Measurements from ENCODE around the gene PTGR2. TPM values are rescaled to one million over a fixed set of nuclear protein-coding genes. Genes with fewer than 3 reads are reported as not detected.

PTGR2 gene
- total RNA-seq: 10 to 100 TPM; 11.4 to 23.2 (median 17.2) TPM
- long read RNA-seq, donor 1, partial matches to known transcripts: 0 of 5 reads
- long read RNA-seq, donor 1, other reads (novel, unspliced or antisense): 0 of 5 reads
- long read RNA-seq, donor 2, partial matches to known transcripts: 2 of 6 reads
- long read RNA-seq, donor 2, other reads (novel, unspliced or antisense): 0 of 6 reads

GRCh38 chr14:73851567-73852382 is at the start of gene PTGR2:
Gene PTGR2 (plus strand): TSS chr14:73851831. CDS start chr14:73858863, 7,032 bp downstream.
- no peak for TF ChIP-seq CTCF (IDR thresholded peaks at IDR 0.05)
- H3K4me3 ChIP-seq: peak within 1 kb of the TSS; percentile 14
- DNase-seq (peak; percentile 95 to 97 (median 96)), ATAC-seq (peak; percentile 95)
- H3K9me3 ChIP-seq: no peaks in the 10 kb centered on the region
- H3K4me1 ChIP-seq (ENCODE audit: low read depth): peaks cover 11% of the 10 kb centered on the region
- intact Hi-C loops (cut with DNase I, micrococcal nuclease): no loop called here
- no peaks in the 10 kb centered on the region for H3K36me3 ChIP-seq (ENCODE audit: low read depth)

- Histone ChIP-seq H3K4me1 (ENCODE audit: low read depth) (peaks cover 26% of the 10 kb centered on the region), H3K4me3 (no peak overlapping the region), H3K9me3 (no peaks in the 10 kb centered on the region), H3K36me3 (ENCODE audit: low read depth) (no peaks in the 10 kb centered on the region)
- peak; percentile 71 to 76 (median 73) for DNase-seq
- intact Hi-C loops (cut with DNase I, micrococcal nuclease): no loop called here
- ATAC-seq: peak; percentile 87
- TF ChIP-seq CTCF (IDR thresholded peaks at IDR 0.05): no peak
Measured at GRCh38 chr14:73802431-73803188, 49.0 kb upstream of the PTGR2 start.

GRCh38 chr14:73804636-73805035 is 47.0 kb upstream of the PTGR2 start:
- Histone ChIP-seq H3K4me1 (ENCODE audit: low read depth) (peaks cover 22% of the 10 kb centered on the region), H3K9me3 (no peaks in the 10 kb centered on the region), H3K36me3 (ENCODE audit: low read depth) (no peaks in the 10 kb centered on the region), H3K4me3 (no peak overlapping the region)
- ATAC-seq (no peak), DNase-seq (no peak)
- TF ChIP-seq CTCF (IDR thresholded peaks at IDR 0.05): no peak
- intact Hi-C loops (cut with DNase I, micrococcal nuclease): no loop called here

GRCh38 chr14:73807457-73807856 is 44.2 kb upstream of the PTGR2 start:
- no peaks in the 10 kb centered on the region for H3K9me3 ChIP-seq
- peaks cover 13% of the 10 kb centered on the region for H3K4me1 ChIP-seq (ENCODE audit: low read depth)
- no peak for ATAC-seq
- no peaks in the 10 kb centered on the region for H3K36me3 ChIP-seq (ENCODE audit: low read depth)
- H3K4me3 ChIP-seq: no peak overlapping the region
- TF ChIP-seq CTCF (IDR thresholded peaks at IDR 0.05): no peak
- DNase-seq: no peak
- intact Hi-C loops (cut with DNase I, micrococcal nuclease): no loop called here

GRCh38 chr14:73809391-73809790 is 42.2 kb upstream of the PTGR2 start:
- H3K4me1 ChIP-seq (ENCODE audit: low read depth): peaks cover 6% of the 10 kb centered on the region
- no peak for TF ChIP-seq CTCF (IDR thresholded peaks at IDR 0.05)
- DNase-seq: no peak
- no peak overlapping the region for H3K4me3 ChIP-seq
- H3K36me3 ChIP-seq (ENCODE audit: low read depth): no peaks in the 10 kb centered on the region
- H3K9me3 ChIP-seq: no peaks in the 10 kb centered on the region
- no peak for ATAC-seq
- intact Hi-C loops (cut with DNase I, micrococcal nuclease): no loop called here

Measured in mucosa of descending colon (tissue), 3 donors.